Caco-2 (cell line): ENCODE results near the gene YBX2. TPM values are rescaled to one million over a fixed set of nuclear protein-coding genes. Genes with fewer than 3 reads are reported as not detected.

Source experiments
- BruUV-seq: library from RNA; stranded (reverse); fragments of 400-500 nt; replicated peaks from 2 replicates; lab custom pipeline; 2021; lab: Mats Ljungman, UMichigan
- CTCF ChIA-PET: fragments of 300-600 bp; sonication (Branson Sonifier 250); formaldehyde crosslinking; loops from one replicate; lab custom pipeline; 2022; ENCODE audit warnings: antibody characterized with exemption; lab: Charles Lee
- POLR2A ChIA-PET: fragments of 300-600 bp; sonication (Branson Sonifier 250); formaldehyde crosslinking; loops from one replicate; lab custom pipeline; 2022; ENCODE audit warnings: antibody characterized with exemption; lab: Charles Lee
- DNase-seq, 2 experiments: peaks; one replicate each; pipeline versions ENCODE4 v3.0.0 to v3.0.0-alpha.2; 2020 to 2022
- H3K27me3 ChIP-seq: replicated peaks from 2 replicates; pipeline ENCODE4 v1.6.0; 2011; ENCODE audit warnings: low read length; ENCODE audit not compliant: control insufficient read depth, insufficient read depth
- H3K36me3 ChIP-seq: 2 replicates; pipeline ENCODE4 v1.5.1; 2011; ENCODE audit warnings: low read length; ENCODE audit not compliant: control insufficient read depth, insufficient read depth
- H3K4me1 ChIP-seq: fragments of 250-450 bp; sonication (Bioruptor Pico); 2 replicates; pipeline ENCODE4 v1.5.1; 2020; ENCODE audit warnings: mild to moderate bottlenecking
- H3K4me3 ChIP-seq: 2 replicates; pipeline ENCODE4 v1.5.1; 2011; ENCODE audit warnings: low read depth, mild to moderate bottlenecking, control low read depth, low read length
- H3K9me3 ChIP-seq: fragments of 250-450 bp; sonication (Bioruptor Pico); 2 replicates; pipeline ENCODE4 v1.5.1; 2020; ENCODE audit warnings: mild to moderate bottlenecking, moderate library complexity
- H3K27ac Mint-ChIP-seq: one replicate; pipeline ENCODE4 v1.8.0; 2022; ENCODE audit warnings: mixed read lengths; ENCODE audit not compliant: unreplicated experiment
- H3K27me3 Mint-ChIP-seq: one replicate; pipeline ENCODE4 v1.8.0; 2022; ENCODE audit warnings: mixed read lengths; ENCODE audit not compliant: insufficient read depth, unreplicated experiment
- H3K36me3 Mint-ChIP-seq: one replicate; pipeline ENCODE4 v1.8.0; 2022; ENCODE audit warnings: mild to moderate bottlenecking, mixed read lengths; ENCODE audit not compliant: insufficient read depth, unreplicated experiment
- H3K4me1 Mint-ChIP-seq: one replicate; pipeline ENCODE4 v1.8.0; 2022; ENCODE audit warnings: low read depth, mixed read lengths; ENCODE audit not compliant: unreplicated experiment
- H3K4me3 Mint-ChIP-seq: one replicate; pipeline ENCODE4 v1.8.0; 2022; ENCODE audit warnings: mild to moderate bottlenecking, moderate library complexity, mixed read lengths; ENCODE audit not compliant: unreplicated experiment
- H3K9me3 Mint-ChIP-seq: one replicate; pipeline ENCODE4 v1.8.0; 2022; ENCODE audit warnings: mixed read lengths; ENCODE audit not compliant: unreplicated experiment
- CTCF ChIP-seq, 2 experiments: fragments of 200-600 bp in 1 of 2; IDR thresholded peaks; 1 replicate in 1 of 2; 2 replicates in 1 of 2; pipeline versions ENCODE4 v1.5.1 to v1.8.0; 2011 to 2022; ENCODE audit warnings: antibody characterized with exemption in 1 of 2, control low read depth in 1 of 2, inconsistent platforms in 1 of 2, low read depth in 1 of 2, low read length in 1 of 2, mild to moderate bottlenecking in 1 of 2, moderate library complexity in 1 of 2; ENCODE audit not compliant: insufficient read depth in 1 of 2, severe bottlenecking in 1 of 2, unreplicated experiment in 1 of 2
- intact Hi-C: fragments of 100-400 bp; cut with micrococcal nuclease; formaldehyde crosslinking; loops from one replicate; pipeline ENCODE4 v1.10.0; 2022; ENCODE audit not compliant: unreplicated experiment
- total RNA-seq: library from RNA; stranded (reverse); gene quantifications from 2 replicates; pipeline ENCODE4 v1.2.3, GENCODE V29; 2022

YBX2 gene
- total RNA-seq, 1 experiment from 2014 or later: 27.6 TPM

GRCh38 chr17:7282752-7283321 lies 11.6 kb downstream of the YBX2 start:
- no peak for TF ChIP-seq CTCF (IDR thresholded peaks at IDR 0.05; ENCODE audit: insufficient read depth in 1 of 2, low read depth in 1 of 2, low read length in 1 of 2, severe bottlenecking in 1 of 2, unreplicated experiment in 1 of 2)
- no peak overlapping the region for H3K4me3 Mint-ChIP-seq
- no peaks in the 10 kb centered on the region for H3K27me3 ChIP-seq
- no TSS peak for BruUV-seq
- H3K36me3 Mint-ChIP-seq: peaks cover 5% of the 10 kb centered on the region
- no peak overlapping the region for H3K27ac Mint-ChIP-seq
- POLR2A ChIA-PET: interaction anchor here (0.6 kb wide), 1 partner anchor 31 kb away, joined by 3 read pairs; no protein-coding TSS in a partner anchor
- H3K27me3 Mint-ChIP-seq: no peaks in the 10 kb centered on the region
- DNase-seq: no peak
- no peak overlapping the region for H3K4me3 ChIP-seq
- no peaks in the 10 kb centered on the region for H3K9me3 ChIP-seq
- peaks cover 3% of the 10 kb centered on the region; the same call in 1 of the 2 replicates for H3K4me1 ChIP-seq
- H3K4me1 Mint-ChIP-seq: peaks cover 8% of the 10 kb centered on the region
- CTCF ChIA-PET: interaction anchor here (1.1 kb wide), 1 partner anchor 14 kb away, joined by 3 read pairs; no protein-coding TSS in a partner anchor
- no peaks in the 10 kb centered on the region for H3K9me3 Mint-ChIP-seq
- H3K36me3 ChIP-seq: no peaks in the 10 kb centered on the region
- intact Hi-C loops: no loop called here

DNA sequence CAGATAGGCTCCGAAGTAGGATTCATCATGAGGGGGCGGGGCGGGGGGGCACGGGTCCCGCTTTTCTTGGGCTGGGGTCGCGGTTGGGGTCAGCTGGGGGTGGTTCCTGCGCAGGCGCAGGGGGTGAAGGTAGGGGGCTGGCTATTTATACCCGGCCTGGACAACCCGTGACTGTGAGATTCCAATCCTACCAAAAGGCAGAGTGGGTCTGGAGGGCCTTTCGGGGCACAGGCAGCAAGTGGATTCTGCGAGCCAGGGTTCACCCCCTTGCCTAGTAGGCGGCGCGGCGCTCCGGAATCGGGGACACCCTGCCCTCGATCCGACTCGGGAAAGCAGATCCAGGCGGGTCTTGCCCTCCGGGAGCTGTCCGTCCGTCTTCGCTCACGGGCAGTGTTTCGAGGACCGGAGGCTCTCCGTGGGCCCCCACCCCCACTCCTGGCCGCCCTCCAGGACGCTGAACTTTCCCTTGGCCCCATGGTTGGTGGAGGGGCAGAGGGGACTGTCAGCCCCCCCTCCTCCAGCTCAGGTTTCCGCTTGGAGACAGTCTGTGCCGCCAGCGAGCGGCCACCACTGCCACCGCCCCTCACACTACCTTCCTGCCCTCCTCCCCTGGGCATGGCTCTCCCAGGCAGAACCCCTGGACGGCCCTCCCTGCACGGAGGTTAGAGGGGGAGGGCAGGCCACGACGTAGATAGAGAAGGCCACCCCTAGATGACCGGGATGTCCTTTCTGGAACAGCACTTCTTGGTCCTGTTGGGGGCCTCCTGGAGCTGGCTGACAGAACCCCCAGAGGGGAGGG lies 12.3 kb downstream of the YBX2 start:
- intact Hi-C loops: loop anchor here (1.0 kb wide), 1 partner anchor 12 kb away; the partner anchor contains the start of gene YBX2
- H3K4me3 ChIP-seq: peak overlapping the region; percentile 54
- CTCF ChIA-PET: interaction anchor here (0.8 to 1.4 kb wide), 2 partner anchors 12 to 21 kb away, joined by 4 to 6 read pairs; no protein-coding TSS in a partner anchor
- H3K36me3 ChIP-seq: no peaks in the 10 kb centered on the region
- Mint-ChIP-seq H3K4me1 (peaks cover 8% of the 10 kb centered on the region), H3K4me3 (peak overlapping the region; percentile 85), H3K9me3 (no peaks in the 10 kb centered on the region), H3K36me3 (peaks cover 5% of the 10 kb centered on the region), H3K27ac (peak overlapping the region; percentile 85), H3K27me3 (no peaks in the 10 kb centered on the region)
- no peaks in the 10 kb centered on the region for H3K27me3 ChIP-seq
- peaks cover 3% of the 10 kb centered on the region; the same call in 1 of the 2 replicates for H3K4me1 ChIP-seq
- no peaks in the 10 kb centered on the region for H3K9me3 ChIP-seq
- no peak for DNase-seq
- TF ChIP-seq CTCF (IDR thresholded peaks at IDR 0.05; ENCODE audit: insufficient read depth in 1 of 2, low read depth in 1 of 2, low read length in 1 of 2, severe bottlenecking in 1 of 2, unreplicated experiment in 1 of 2): no peak
- TSS peak; percentile 35 for BruUV-seq
- POLR2A ChIA-PET: interaction anchor here (1.5 kb wide), 1 partner anchor 122 kb away, joined by 3 read pairs; the partner anchor contains the start of gene TMEM256
